PC-9 (cell line): ENCODE results near the gene HLCS.

Source experiments
- CTCF ChIP-seq: fragments of 200-600 bp; sonication (generic); conservative IDR thresholded peaks from 2 replicates; pipeline ENCODE4 v1.6.1; 2017; ENCODE audit warnings: mixed run types, antibody characterized with exemption, mild to moderate bottlenecking, moderate library complexity
- EZH2 ChIP-seq: fragments of 200-600 bp; sonication (generic); IDR thresholded peaks from 2 replicates; pipeline ENCODE4 v1.8.0; 2017; ENCODE audit warnings: antibody characterized with exemption, low read depth

GRCh38 chr21:36994501-36995158 lies 28.2 kb upstream of the HLCS start:
- TF ChIP-seq CTCF (no peak), EZH2 (no peak)
